GM12801 (cell line): Measurements from ENCODE around the gene FOXL2.

Experiments
- TF ChIP-seq, protein P1 (sequence below): IDR thresholded peaks from one replicate; pipeline ENCODE4 v1.5.1; 2011; ENCODE audit warnings: control low read depth; ENCODE audit not compliant: insufficient read length; ENCODE audit errors: extremely low read depth

The FOXL2 gene

DNA sequence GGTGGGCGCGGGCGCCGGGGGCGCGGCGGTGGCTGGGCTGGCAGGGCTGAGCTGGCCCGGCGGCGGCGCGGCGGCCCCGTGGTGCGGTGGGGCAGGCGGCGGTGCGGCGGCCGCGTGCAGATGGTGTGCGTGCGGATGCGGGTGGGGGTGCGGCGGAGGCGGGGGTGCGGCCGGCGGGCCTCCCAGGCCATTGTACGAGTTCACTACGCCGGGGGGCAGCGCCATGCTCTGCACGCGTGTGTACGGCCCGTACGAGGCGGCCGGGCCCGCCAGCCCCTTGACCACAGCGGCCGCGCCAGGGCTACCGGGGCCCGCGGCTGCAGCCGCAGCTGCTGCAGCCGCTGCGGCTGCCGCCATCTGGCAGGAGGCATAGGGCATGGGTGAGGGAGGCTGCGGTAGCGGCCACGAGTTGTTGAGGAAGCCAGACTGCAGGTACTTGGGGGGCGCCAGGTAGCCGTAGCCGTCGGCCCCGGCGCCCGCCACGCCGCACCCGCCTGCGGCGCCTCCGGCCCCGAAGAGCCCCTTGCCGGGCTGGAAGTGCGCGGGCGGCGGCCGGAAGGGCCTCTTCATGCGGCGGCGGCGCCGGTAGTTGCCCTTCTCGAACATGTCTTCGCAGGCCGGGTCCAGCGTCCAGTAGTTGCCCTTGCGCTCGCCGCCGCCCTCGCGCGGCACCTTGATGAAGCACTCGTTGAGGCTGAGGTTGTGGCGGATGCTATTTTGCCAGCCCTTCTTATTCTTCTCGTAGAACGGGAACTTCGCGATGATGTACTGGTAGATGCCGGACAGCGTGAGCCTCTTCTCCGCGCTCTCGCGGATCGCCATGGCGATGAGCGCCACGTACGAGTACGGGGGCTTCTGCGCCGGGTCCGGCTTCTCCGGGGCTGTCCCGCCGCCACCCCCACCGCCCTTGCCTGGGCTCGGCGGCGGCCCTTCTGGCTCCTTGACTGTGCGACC, 951 bp downstream of the FOXL2 start:
- TF ChIP-seq, protein P1, sequence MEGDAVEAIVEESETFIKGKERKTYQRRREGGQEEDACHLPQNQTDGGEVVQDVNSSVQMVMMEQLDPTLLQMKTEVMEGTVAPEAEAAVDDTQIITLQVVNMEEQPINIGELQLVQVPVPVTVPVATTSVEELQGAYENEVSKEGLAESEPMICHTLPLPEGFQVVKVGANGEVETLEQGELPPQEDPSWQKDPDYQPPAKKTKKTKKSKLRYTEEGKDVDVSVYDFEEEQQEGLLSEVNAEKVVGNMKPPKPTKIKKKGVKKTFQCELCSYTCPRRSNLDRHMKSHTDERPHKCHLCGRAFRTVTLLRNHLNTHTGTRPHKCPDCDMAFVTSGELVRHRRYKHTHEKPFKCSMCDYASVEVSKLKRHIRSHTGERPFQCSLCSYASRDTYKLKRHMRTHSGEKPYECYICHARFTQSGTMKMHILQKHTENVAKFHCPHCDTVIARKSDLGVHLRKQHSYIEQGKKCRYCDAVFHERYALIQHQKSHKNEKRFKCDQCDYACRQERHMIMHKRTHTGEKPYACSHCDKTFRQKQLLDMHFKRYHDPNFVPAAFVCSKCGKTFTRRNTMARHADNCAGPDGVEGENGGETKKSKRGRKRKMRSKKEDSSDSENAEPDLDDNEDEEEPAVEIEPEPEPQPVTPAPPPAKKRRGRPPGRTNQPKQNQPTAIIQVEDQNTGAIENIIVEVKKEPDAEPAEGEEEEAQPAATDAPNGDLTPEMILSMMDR: no peak

DNA sequence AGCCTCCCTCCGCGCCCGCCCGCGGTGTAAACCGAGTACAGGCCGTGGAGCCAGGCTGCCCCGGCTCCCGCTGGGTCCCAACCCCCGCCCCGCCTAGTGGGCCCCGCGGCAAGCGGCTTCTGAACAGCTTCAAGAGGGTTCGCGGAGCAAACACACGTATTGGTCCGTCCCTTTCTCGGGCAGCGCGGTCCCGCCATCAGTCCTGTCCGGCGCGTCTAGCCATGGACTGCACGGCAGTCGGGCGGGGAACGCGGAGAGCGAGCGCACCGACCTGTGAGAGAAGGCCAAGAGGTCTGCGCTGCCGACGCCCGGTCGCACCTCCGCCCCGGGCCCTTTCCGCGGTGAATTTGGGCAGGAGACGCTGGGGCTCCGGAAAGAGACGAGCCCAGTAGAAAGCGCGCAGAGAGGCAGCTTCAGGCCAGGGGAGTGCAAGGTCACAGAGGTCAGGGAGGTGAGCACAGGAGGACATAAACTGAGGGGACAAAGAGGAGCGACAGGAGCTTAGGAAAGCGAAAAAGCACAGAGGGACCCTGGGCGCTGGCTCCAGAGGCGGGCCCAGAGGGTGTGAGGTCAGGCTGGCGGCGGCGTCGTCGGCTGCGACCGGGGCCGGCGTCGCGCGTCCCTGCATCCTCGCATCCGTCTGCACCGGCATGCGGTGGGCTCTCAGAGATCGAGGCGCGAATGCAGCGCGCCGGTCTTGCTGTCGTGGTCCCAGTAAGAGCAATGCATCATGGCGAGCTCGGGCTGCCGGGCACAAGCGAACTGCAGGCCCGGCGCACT, 1.8 kb downstream of the FOXL2 start:
- TF ChIP-seq, protein P1: no peak

DNA sequence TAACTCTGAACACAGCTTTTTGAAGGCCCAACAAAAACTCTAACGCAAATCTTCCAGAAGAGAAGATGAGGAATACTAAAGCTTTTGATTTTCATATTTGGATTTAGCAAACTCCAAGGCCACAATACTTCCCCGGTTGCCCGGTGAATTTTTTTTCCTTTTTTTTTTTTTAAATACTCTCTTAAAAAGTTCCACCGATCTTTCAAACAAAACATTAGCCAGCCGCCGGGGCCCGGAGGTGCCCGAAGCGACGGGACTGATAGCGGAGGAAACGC, 2.3 kb downstream of the FOXL2 start:
- TF ChIP-seq, protein P1: no peak

DNA sequence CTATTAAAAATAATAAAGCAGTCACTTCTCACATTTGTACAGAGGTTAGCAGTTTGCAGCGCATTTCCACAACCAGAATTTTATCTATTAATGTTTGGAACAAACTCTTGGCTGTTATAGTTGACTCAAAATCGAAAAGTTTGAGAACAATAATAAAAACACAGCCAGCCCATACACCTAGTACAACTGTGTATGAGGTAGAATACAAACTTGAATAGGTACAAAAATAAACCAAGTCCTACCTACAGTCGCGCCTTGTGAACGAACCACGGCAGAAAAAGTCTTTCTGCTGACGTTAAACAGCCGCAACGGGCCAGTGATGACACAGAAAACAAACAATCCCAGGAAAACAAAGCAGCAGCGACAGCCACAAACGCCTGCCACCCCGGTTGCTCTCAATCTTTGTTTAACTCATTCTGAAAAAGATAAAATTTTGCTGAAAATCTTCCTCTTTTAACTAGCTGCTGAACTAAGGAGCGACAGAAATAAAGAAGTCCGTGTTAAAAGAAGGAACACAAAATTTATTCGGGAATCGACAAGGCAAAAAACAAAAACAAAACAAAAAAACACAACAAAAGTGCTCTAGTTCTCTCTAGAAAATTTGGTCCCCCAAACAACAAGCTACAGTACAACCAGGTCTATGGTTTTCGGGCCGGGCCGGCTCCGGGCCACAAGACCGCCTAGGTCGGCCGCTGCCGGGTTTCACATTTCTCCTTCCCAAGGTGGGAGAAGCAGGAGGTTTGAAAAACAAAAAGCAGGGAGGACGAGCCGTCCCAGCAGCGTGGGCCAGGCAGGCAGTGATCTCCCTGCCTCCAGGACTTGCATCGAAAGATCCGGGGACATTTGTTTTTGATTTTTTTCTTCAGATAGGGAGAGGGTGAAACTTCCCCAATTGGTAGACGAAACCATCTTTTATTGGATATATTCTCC, 2.9 kb downstream of the FOXL2 start:
- TF ChIP-seq, protein P1: no peak

DNA sequence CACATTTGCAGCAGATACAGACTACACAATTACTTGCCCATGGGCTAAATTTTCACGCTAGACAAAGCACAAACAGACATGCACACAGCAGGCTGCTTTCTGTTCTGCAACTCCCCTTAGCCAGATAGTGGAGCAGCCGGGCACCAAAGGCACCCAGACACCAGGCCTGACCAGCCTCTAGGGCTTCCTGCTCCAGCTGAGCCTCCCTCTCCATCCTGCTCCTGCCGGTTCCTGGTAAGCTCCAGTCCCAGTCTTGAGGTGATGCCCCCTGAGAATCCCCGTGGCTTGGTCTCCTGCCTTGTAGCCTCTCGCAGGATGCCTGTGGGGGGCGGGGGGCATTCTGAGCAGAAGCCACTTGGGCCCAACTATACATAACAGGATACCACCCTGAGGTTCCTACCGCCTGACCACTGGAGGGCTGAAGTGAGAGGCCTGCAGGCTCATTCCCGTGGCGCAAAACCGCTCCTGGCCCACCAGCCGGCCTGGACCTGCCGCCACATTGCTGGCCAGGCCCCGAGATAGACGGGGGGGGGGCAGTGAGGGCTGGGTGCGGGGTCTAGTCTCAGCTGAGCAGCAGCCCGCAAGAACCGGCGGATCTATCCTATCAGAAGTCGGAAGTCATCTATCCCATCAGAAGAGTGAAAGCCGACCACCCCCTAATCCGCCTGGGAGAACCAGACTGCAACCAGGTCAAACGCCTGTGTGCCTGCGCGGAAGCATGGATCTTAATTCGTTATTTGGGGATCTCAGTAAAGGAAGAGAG, 3.9 kb downstream of the FOXL2 start:
- TF ChIP-seq, protein P1: no peak

- TF ChIP-seq, protein P1: no peak
These were observed 4.7 kb downstream of the FOXL2 start for GRCh38 chr3:138942271-138942670.
